Measurements from ENCODE around the gene RUNX1.

- TF ChIP-seq, protein P1, sequence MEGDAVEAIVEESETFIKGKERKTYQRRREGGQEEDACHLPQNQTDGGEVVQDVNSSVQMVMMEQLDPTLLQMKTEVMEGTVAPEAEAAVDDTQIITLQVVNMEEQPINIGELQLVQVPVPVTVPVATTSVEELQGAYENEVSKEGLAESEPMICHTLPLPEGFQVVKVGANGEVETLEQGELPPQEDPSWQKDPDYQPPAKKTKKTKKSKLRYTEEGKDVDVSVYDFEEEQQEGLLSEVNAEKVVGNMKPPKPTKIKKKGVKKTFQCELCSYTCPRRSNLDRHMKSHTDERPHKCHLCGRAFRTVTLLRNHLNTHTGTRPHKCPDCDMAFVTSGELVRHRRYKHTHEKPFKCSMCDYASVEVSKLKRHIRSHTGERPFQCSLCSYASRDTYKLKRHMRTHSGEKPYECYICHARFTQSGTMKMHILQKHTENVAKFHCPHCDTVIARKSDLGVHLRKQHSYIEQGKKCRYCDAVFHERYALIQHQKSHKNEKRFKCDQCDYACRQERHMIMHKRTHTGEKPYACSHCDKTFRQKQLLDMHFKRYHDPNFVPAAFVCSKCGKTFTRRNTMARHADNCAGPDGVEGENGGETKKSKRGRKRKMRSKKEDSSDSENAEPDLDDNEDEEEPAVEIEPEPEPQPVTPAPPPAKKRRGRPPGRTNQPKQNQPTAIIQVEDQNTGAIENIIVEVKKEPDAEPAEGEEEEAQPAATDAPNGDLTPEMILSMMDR (conservative IDR thresholded peaks at IDR 0.05; ENCODE audit: low read depth, low read length): no peak
- no peak for TF ChIP-seq EZH2 (IDR thresholded peaks at IDR 0.05; ENCODE audit: low read length, unreplicated experiment)
- TF ChIP-seq EZH2phosphoT487 (IDR thresholded peaks at IDR 0.05; ENCODE audit: borderline replicate concordance, low read length): no peak
Observed at GRCh38 chr21:35044770-35045541, 4.1 kb downstream of the RUNX1 start.
